Tibial nerve (tissue), 4 donors: Measurements from ENCODE around the gene DDX10.

Source experiments
- CTCF ChIP-seq, 5 experiments: fragments of 200-600 bp in 3 of 5; fragments of 450-650 bp in 2 of 5; sonication (generic) in 3 of 5; IDR thresholded peaks; one replicate each; pipeline ENCODE4 v1.5.1; 2016 to 2019; ENCODE audit warnings: antibody characterized with exemption in 5 of 5, mild to moderate bottlenecking in 3 of 5, moderate library complexity in 2 of 5
- EP300 ChIP-seq, 2 donors: sonication (generic); formaldehyde crosslinking; IDR thresholded peaks; one replicate each; pipeline ENCODE4 v1.6.1; 2017; ENCODE audit warnings: antibody characterized with exemption in 2 of 2, mild to moderate bottlenecking in 1 of 2
- POLR2A ChIP-seq, 2 donors: fragments of 450-650 bp; IDR thresholded peaks; one replicate each; pipeline ENCODE4 v1.6.1; 2017; ENCODE audit warnings: antibody characterized with exemption in 2 of 2, mild to moderate bottlenecking in 2 of 2, moderate library complexity in 2 of 2

GRCh38 chr11:108909921-108910320, 245.1 kb downstream of the DDX10 start:
- TF ChIP-seq CTCF (IDR thresholded peaks at IDR 0.05) (no peak), EP300 (IDR thresholded peaks at IDR 0.05) (no peak), POLR2A (IDR thresholded peaks at IDR 0.05) (no peak)
